HG02763 (cell line): ENCODE measurements around the gene GPR152.
"Not testable (repeated sequence)": the region's sequence is repeated elsewhere in the genome, so short reads cannot be mapped to it uniquely, and the experiment has no call there.

ENCODE experiments used
- ATAC-seq: cut with Tn5 transposase; IDR thresholded peaks from one replicate; pipeline ENCODE4 v1.9.1; 2021; ENCODE audit warnings: mild to moderate bottlenecking, moderate library complexity; ENCODE audit not compliant: unreplicated experiment

The GPR152 gene

DNA sequence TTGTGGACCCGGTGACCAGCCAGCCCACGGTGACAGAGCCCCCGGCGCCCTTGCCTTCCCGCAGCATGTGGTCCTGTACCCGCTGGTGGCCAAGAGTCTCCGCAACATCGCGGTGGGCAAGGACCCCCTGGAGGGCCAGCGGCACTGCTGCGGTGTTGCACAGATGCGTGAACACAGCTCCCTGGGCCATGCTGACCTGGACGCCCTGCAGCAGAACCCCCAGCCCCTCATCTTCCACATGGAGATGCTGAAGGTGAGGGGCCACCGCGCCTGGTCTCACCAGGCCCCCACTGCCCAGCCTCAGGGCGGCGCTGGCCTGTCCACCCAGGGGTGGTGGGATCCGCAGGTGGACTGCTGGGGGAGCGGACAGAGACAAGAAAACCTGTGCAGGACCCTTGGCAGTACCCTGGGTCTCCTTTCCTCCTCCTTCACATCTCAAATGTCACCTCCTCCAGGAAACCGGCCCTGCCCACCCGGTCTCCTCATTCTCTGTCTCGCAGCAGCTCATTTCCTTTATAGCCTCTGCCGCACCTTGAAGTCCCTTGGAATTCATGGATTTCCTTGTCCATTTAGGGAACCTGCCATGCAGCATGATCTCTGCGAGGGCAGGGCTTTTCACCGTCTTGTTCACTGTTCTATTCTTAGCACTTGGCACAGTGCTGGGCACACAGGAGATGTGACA is 36.8 kb upstream of the GPR152 start:
- ATAC-seq = no peak

DNA sequence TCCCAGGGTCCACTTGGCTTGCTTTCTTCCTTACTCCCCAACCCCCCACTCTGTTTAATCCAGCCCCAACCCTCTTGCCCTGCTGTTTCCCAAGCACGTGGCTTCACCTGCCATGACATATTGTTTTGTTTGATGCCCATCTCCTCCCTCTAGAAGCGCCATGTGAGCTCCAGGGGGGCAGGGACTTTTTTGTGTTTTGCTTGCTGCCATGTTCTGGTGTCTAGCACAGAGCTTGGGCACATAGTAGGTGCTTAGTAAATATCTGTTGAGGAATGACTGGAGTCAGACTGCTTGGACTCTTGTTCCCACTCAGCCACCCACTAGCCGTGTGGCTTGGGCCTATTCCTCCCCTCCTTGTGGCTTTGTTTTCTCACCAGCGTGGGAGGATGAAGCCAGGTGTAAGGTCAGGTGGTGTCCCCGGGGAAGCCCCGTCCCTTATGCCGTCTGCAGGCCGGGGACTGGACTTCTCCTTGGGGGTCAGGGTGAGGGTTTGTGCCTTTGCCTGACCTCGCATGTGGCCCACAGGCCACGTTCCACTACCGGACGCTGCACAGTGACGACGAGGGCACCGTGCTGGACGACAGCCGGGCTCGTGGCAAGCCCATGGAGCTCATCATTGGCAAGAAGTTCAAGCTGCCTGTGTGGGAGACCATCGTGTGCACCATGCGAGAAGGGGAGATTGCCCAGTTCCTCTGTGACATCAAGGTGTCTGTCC is 34.1 kb upstream of the GPR152 start:
- peak; percentile 35 for ATAC-seq

DNA sequence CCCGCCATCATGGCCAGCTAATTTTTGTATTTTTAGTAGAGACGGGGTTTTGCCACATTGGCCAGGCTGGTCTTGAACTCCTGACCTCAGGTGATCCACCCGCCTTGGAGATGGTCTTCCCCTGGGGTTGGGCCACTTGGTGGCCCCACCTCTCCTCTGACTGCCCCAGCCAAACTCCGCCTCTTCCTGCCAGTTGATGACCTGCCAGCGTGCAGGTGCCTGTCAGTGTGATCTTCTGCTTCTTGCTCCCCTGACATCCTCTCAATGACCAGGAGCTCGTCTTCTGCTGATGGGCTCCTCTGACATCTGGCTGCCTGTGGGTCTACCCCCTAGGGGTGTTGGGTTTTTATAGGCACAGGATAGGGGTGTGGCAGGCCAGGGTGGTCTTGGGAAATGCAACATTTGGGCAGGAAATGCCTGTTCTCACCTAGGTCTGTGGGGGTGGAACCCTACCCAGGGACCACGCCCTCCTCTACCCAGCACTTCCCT is 33.4 kb upstream of the GPR152 start:
- ATAC-seq = not testable (repeated sequence)

DNA sequence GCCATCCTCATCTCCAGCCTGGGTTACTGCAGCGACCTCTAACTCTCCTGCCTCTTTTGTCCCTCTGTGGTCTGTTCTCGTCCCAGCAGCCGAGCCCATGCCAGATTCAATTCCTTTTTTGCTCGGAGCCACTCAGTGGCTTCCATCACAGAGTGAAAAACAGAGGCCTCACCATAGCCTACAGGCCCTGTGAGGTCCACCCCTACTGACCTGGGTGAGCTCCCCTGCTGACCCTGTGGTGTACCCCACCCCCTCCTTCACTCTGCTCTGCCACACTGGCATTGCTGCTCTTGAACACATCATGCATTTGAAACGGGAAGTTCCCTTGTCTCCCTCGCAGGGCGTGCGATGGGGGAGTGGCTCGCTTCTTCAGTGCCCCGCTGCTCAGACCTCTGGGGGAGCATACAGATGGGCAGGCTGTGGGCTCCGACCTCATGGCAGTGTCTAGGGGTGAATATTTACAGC is 32.4 kb upstream of the GPR152 start:
- ATAC-seq = no peak

DNA sequence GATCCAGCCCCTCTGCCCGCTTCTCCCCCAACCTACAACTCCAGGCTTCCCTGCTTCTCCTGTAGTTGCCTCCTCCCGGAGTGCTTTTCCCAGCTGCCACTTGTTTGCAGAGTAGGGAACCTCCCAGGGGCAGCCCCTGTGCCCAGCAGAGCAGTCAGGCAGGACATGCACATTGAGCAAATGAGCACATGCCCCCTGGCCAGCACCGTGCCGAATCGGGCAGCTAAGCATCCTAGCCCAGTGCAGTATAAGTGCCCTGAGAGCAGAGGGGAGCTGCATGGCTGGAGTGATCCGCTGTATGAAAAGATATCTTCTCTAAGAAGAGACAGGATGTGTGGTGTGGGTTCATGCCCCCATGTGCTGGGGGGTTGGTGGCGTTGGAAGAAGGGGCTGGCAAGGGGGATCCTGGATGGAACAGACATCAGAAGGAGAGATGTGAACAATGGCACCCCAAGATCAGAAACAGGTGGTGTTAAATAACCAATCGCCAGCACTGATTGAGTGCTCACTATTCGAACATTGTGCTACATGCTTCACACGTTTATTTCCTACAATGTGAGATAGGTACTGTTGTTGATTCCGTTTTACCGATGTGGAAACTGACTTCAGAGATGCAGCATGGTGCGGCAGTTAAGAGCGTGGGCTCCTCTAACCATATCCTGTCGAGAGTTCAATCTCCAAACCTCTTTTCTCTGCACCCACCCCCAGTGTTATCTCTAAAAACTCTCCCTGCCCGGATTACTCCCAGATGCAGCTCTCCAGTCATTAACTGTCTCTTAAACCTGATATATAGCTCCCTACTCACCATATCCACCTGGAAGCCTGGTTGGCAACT is 31.5 kb upstream of the GPR152 start:
- ATAC-seq = no peak

DNA sequence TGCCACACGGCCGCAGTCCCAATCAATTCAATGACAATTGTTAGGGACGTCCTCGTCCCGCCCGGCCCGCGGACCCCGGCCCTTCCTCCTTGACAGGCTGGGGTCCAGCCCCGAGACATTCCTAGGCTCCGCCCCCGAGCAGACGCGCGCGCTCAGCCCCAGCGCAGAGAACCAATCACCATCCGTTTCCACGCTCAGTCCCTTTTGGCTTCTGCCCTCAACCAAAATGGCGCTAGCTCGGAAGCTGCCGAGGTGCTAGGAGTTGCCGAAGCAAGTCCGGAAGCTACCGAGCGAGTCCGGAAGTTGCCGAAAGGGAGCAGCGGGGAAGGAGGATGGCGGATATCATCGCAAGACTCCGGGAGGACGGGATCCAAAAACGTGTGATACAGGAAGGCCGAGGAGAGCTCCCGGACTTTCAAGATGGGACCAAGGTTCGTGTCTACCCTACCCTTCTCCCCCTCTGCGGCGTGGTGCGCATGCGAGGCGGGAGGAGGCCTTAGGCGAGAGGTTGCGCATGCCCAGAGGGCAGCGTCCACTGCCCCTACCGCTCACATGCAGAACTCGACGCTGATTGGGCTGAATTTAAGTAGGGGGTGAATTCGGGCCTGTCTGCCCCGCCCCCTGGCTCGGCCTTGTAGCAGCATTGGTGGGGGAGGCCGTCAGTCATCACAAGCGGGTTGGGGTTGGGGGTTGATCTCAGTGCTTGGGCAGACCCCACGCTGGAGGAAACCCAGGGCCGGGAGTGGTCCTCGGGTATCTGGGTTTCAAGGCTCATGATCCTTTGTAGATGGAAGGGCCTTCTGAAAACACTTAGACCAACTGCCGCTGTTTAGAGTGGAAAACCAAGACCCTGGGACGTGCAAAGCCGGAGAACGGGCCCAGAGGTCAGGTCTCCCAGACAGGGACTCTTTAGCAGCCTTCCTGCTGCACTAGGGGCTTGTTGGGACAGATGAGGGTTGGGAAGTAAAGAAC is 30.6 kb upstream of the GPR152 start, which contains the start of gene AIP:
Gene AIP, plus strand, starts transcription at position 200 of the 972 bp plus-strand sequence. Its CDS starts 133 bp downstream, at position 333.
- peak; percentile 64 for ATAC-seq

DNA sequence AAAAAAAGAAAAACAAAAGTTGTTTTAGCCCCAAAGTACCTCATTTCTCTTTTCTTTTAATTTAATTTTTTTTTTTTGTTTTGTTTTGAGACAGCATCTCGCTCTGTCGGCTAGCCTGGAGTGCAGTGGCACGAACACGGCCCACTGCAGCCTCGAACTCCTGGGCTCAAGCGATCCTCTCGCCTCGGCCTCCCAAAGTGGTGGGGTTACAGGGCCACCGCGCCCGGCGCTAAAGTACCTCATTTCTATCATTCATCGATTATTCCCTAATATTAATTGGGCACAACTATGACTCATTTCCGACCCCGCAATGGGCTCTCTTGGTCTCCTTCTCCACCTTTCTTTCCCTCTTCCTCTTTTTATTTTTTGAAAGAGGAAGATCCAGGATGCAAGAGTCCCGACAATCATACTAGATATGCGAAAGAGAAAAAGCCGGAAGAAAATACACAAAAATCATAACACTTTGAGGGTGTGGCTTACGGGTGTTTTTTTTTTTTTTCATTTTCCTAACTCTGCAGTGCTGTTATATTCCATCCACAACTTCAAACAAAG is 29.8 kb upstream of the GPR152 start:
- ATAC-seq = no peak

DNA sequence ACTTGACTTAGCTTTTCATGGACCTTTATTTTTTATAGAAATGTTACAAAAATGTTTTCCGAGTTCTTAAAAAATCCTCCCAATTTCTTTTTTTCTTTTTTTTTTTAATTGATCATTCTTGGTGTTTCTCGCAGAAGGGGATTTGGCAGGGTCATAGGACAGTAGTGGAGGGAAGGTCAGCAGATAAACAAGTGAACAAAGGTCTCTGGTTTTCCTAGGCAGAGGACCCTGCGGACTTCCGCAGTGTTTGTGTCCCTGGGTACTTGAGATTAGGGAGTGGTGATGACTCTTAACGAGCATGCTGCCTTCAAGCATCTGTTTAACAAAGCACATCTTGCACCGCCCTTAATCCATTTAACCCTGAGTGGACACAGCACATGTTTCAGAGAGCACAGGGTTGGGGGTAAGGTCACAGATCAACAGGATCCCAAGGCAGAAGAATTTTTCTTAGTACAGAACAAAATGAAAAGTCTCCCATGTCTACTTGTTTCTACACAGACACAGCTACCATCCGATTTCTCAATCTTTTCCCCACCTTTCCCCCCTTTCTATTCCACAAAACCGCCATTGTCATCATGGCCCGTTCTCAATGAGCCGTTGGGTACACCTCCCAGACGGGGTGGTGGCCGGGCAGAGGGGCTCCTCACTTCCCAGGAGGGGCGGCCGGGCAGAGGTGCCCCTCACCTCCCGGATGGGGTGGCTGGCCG is 25.0 kb upstream of the GPR152 start:
- ATAC-seq = not testable (repeated sequence)

DNA sequence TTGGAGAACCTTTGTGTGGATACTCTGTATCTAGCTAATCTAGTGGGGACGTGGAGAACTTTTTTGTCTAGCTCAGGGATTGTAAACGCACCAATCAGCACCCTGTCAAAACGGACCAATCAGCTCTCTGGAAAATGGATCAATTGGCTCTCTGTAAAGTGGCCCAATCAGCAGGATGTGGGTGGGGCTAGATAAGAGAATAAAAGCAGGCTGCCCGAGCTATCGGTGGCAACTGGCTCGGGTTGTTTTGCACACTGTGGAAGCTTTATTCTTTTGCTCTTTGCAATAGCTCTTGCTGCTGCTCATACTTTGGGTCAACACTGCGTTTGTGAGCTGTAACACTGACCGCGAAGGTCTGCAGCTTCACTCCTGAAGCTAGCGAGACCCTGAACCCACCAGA is 24.2 kb upstream of the GPR152 start:
- ATAC-seq = not testable (repeated sequence)

DNA sequence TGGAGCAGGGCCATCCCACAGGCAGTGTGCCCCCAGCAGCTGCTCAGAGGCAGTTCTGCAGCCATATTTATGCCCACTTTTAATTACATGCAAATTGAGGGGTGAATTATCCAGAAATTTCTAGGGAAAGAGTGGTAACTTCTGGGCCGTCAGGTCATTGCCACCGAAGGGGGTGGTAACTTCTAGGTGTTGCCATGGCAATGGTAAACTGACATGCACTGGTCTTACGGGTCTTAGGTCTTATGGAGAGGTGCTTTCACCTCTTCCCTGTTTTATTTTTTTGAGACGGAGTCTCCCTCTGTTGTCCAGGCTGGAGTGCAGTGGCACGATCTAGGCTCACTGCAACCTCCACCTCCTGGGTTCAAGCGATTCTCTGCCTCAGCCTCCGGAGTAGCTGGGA is 20.4 kb upstream of the GPR152 start:
- ATAC-seq = no peak

DNA sequence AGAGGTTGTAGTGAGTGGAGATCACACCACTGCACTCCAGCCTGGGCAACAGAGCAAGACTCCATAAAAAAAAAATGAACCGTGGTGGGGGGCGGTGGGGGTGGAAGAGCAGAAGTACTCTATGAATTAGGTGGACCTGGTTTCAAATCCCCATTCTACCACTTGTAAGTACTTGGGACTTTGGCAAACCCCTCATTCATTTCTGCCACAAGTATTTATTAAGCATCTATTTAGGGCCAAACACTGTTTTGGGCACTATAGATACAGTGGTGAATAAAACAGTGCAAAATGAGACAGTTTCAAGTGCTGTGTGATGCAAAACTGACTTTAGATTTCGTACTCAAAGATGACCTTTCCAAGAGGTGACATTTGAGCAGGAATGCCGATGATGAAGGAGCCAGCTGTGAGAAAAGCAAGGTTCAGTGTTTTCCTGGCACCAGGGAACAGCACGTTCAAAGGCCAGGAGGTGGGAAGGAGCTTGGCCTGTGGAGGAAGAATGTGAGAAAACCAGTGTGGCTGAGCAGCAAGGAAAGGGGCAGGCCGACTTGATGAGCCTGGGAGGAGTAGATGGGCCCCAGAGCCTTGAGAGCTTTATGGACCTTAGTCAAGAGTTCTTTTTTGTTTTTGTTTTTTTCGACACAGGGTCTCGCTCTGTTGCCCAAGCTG is 17.9 kb upstream of the GPR152 start:
- ATAC-seq = no peak

DNA sequence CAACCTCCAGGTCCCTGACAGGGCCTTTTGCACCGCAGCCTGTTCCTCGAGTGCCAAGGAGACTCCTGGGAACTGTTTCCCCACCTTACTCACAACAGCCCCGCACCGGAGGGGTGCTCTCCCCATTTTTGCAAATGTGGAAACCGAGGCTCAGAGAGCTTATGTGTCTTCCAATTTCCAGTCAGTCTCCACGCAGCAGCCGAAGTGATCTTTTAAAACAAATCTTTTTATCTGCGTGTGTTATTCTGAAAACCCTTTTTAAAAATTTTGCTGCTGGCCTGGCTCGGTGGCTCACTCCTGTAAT is 16.9 kb upstream of the GPR152 start:
- no peak for ATAC-seq

DNA sequence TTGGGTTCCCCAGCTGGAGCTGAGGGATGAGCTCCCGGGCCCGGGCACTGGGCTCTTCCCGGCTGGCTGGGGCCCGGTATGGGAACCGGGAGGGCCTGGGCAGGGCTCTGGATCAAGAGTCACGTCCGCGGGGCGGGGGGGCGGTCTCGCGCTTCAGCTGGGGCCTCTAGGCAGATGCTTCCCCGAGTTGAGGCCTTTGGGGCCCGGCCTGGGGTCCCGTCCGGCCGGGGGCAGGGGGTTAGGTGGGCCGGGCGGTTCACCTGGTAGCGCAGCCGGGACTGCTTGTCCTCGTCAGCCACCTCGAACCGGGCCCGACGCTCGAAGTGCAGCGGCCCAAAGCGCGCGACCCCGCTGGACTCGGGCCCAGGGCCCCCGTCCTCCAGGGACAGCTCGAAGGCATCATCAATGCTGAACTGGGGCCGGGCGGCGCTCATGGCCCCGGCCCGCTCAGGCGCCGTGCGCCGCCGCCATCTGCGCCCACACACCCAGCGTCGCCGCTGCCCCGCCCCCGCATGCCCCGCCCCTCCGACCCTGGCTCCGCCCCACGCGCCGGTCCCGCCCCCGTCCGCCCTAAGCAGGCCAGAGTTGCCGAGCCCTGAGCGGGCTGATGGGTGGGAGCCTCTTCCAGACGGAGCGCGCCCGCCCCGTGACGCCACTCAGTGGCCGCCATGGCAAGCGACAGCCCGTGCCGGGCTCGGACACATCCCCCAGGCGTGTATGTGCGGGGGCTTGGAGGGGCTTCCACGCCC is 16.4 kb upstream of the GPR152 start, which contains the start of gene TMEM134:
Gene TMEM134, minus strand, starts transcription at position 493 of the 749 bp plus-strand sequence. Its CDS starts 59 bp downstream, at position 434.
- peak; percentile 65 for ATAC-seq

DNA sequence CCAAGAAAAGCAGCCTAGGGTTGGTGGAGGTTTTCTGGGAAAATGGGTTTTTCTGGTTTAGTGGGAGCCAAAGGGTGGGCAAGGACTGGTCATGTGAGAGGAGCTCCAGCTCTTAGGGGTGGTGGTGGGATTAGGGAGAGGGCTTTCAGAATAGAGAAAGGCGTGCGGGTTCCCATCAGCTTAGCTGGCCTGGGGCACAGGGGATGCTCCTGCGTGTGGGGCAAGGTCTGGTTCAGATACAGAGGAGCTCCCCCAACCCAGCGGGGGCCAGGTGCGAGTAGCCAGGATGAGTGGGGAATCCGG is 15.9 kb upstream of the GPR152 start:
- peak; percentile 1 for ATAC-seq

DNA sequence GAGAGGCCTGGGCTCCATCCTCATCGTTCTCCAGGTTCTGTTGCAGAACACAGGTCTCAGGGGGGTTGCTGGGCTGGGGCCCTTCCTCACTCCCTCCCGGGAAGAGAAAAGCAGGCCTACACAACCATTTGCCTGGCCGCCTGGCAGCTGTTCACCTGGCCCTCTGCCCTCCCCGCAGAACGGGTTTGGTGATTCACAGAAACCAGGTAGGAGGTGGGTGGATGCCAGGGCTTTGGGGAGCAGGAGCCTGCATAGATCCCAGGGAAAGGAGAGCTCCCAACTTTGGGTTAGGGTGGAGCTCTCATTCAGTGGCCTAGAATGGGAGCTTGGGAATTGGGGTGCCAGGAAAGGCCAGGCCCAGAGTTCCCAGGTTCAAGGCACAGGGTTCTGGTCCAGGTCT is 15.5 kb upstream of the GPR152 start:
- ATAC-seq = no peak

DNA sequence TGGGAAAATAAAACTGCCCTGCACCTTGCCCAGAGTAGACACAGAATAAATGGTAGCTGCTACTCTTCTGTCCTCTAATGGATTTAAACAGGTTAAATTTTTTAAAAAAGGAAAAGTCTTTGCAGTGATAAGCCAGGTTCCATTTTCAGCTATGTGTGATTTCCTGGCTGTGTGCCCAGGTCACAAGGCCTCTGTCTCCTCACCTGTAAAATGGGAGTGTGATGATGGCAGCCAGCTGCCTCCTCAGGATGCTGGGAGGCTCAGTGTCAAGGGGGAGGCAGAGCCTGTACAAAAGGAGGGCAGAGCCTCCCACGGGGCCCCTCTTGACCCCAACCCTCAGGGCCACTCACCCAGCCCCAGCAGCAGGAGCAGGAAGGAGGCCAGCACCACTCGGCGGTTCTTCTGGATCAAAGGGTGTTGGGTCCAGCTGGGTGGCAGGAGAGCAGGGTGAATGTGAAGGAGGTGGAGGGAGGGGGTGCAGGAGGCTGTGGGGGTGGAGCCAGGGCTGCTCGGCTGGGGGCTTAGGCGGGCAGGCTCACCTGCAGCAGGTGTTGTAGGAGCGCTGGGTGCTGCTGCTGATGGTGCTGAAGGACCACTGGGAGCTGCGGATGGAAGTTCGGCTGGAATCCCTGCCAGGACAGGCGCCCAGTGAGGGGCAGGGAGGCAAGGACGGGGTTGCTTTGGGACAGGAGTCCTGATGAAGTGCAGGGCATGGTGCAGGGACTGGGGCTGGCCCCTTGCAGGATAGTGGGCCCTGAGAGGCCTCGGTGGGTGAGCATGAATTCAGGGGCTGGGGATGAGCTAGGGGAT is 14.6 kb upstream of the GPR152 start:
- ATAC-seq = no peak

DNA sequence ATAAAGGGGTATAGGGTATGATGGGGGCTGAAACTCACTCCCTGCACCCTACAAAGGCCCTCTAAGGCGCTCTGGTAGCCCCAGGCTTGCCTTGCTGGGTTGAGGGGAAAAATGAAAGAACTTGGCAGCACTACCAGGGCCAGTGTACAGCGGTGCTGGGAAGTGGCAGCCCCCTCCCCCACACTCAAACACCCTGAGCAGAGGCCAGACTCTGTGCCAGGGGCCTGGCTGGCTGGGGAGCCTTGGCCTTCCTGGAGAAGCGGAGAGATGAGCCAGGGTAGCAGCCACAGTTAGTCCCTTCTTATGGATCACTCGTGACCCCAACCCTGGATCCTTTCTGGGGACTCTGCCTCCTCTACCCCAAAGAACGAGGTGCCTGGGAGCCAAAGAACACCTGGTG is 13.8 kb upstream of the GPR152 start:
- ATAC-seq = no peak
